Activated CD8-positive, alpha-beta memory T cell treated with anti-CD3 and anti-CD28 coated beads for 48 hours (primary cell): ENCODE measurements around the gene FAM210A.
A peak's percentile ranks its signal among the peaks of the same experiment; 100 is the strongest.
"Not testable (repeated sequence)": the region's sequence is repeated elsewhere in the genome, so short reads cannot be mapped to it uniquely, and the experiment has no call there.

Source experiments
- DNase-seq, 3 experiments: peaks; one replicate each; pipeline ENCODE4 v3.0.0-alpha.2; 2020; ENCODE audit warnings: low read depth in 2 of 3, low spot score in 2 of 3

FAM210A gene

GRCh38 chr18:13726232-13726971 lies at the start of gene FAM210A, which contains the start of gene RNMT:
TSS of gene FAM210A (minus strand) at chr18:13726558. CDS start at chr18:13682077, 44,481 bp downstream.
TSS of gene RNMT (plus strand) at chr18:13726673. CDS start at chr18:13731518, 4,845 bp downstream.
- peak; percentile 73 to 90 (median 90) for DNase-seq

GRCh38 chr18:13775058-13775457 lies 48.7 kb upstream of the FAM210A start:
- no peak for DNase-seq

GRCh38 chr18:13762690-13763439 lies 36.5 kb upstream of the FAM210A start:
- DNase-seq: no peak

- DNase-seq: no peak
These were observed 33.7 kb upstream of the FAM210A start for GRCh38 chr18:13760047-13760446.

GRCh38 chr18:13758622-13759021 lies 32.3 kb upstream of the FAM210A start:
- no peak for DNase-seq

GRCh38 chr18:13756671-13757070 lies 30.3 kb upstream of the FAM210A start:
- DNase-seq: no peak

GRCh38 chr18:13756261-13756660 lies 29.9 kb upstream of the FAM210A start:
- no peak for DNase-seq

GRCh38 chr18:13751599-13751998 lies 25.2 kb upstream of the FAM210A start:
- DNase-seq: not testable (repeated sequence)

- no peak for DNase-seq
These were observed 20.3 kb upstream of the FAM210A start for GRCh38 chr18:13746633-13747032.

GRCh38 chr18:13745696-13746095 lies 19.3 kb upstream of the FAM210A start:
- no peak for DNase-seq

GRCh38 chr18:13735681-13736080 lies 9.3 kb upstream of the FAM210A start:
- DNase-seq: no peak

- DNase-seq: no peak
These were observed 4.1 kb upstream of the FAM210A start for GRCh38 chr18:13730481-13730880.

GRCh38 chr18:13726972-13727331 lies 594 bp upstream of the FAM210A start:
- peak; percentile 9 to 20 (median 18) for DNase-seq

GRCh38 chr18:13725566-13726231 lies 659 bp downstream of the FAM210A start:
- no peak for DNase-seq

GRCh38 chr18:13720847-13721246 lies 5.5 kb downstream of the FAM210A start:
- DNase-seq: no peak

- no peak for DNase-seq
These were observed 6.2 kb downstream of the FAM210A start for GRCh38 chr18:13720123-13720522.

- DNase-seq: no peak
These were observed 9.4 kb downstream of the FAM210A start for GRCh38 chr18:13716916-13717315.

- DNase-seq: no peak
These were observed 11.0 kb downstream of the FAM210A start for GRCh38 chr18:13715330-13715729.

- DNase-seq: no peak
These were observed 12.8 kb downstream of the FAM210A start for GRCh38 chr18:13713455-13714055.

GRCh38 chr18:13712400-13713131 lies 13.8 kb downstream of the FAM210A start:
- no peak for DNase-seq

GRCh38 chr18:13710414-13710831 lies 15.9 kb downstream of the FAM210A start:
- DNase-seq: no peak
